H1 (cell line): ENCODE results near the gene INTS2. TPM values are rescaled to one million over a fixed set of nuclear protein-coding genes. Genes with fewer than 3 reads are reported as not detected.

Experiments used
- CTCF ChIA-PET: fragments of 300-600 bp; sonication (Branson Sonifier 250); formaldehyde crosslinking; loops from one replicate; lab custom pipeline; 2021; ENCODE audit not compliant: partially characterized antibody; lab: Charles Lee
- POLR2A ChIA-PET: fragments of 300-600 bp; sonication (Branson Sonifier 250); formaldehyde crosslinking; loops from one replicate; lab custom pipeline; 2021; ENCODE audit warnings: inconsistent platforms; ENCODE audit not compliant: partially characterized antibody; lab: Charles Lee
- DNase-seq, 2 experiments: peaks; one replicate each; pipeline versions ENCODE4 v3.0.0 to v3.0.0-alpha.2; 2010 to 2022; ENCODE audit warnings: low spot score in 2 of 2, low read depth in 1 of 2, mixed read lengths in 1 of 2
- FAIRE-seq: peaks from 2 replicates; lab custom pipeline; 2011; peaks lifted over from hg19 to GRCh38; lab: Jason Lieb, UNC
- H2AFZ ChIP-seq: 2 replicates; pipeline ENCODE4 v1.8.1; 2012; ENCODE audit warnings: low read length, inconsistent platforms
- H2AK5ac ChIP-seq: 2 replicates; pipeline ENCODE4 v1.6.1; 2013; ENCODE audit warnings: low read depth, low read length
- H2BK120ac ChIP-seq: replicated peaks from 2 replicates; pipeline ENCODE3; 2013; ENCODE audit warnings: low read depth, low read length, inconsistent platforms
- H2BK12ac ChIP-seq: 2 replicates; pipeline ENCODE4 v1.6.1; 2013; ENCODE audit warnings: low read depth, low read length
- H2BK15ac ChIP-seq: 2 replicates; pipeline ENCODE4 v1.6.1; 2013; ENCODE audit warnings: low read length
- H2BK20ac ChIP-seq: 2 replicates; pipeline ENCODE4 v1.6.1; 2013; ENCODE audit warnings: low read length
- H2BK5ac ChIP-seq: 2 replicates; pipeline ENCODE4 v1.6.1; 2013; ENCODE audit warnings: low read depth, low read length
- H3K14ac ChIP-seq: 2 replicates; pipeline ENCODE4 v1.6.1; 2013; ENCODE audit warnings: inconsistent platforms; ENCODE audit not compliant: insufficient read length
- H3K18ac ChIP-seq: 2 replicates; pipeline ENCODE4 v1.6.1; 2013; ENCODE audit warnings: low read length; ENCODE audit errors: extremely low read depth
- H3K23ac ChIP-seq: 2 replicates; pipeline ENCODE4 v1.6.1; 2013; ENCODE audit warnings: inconsistent platforms; ENCODE audit not compliant: insufficient read length
- H3K23me2 ChIP-seq: 2 replicates; pipeline ENCODE4 v1.6.1; 2013; ENCODE audit warnings: low read depth, low read length
- H3K27ac ChIP-seq: 2 replicates; pipeline ENCODE4 v1.6.1; 2011; ENCODE audit warnings: low read depth, low read length, inconsistent platforms
- H3K27me3 ChIP-seq, 4 experiments: replicated peaks in 1 of 4; 1 replicate in 1 of 4; 2 replicates in 3 of 4; pipeline versions ENCODE4 v1.6.1 to v1.8.1; 2011 to 2013; ENCODE audit warnings: low read length in 3 of 4, mild to moderate bottlenecking in 3 of 4, inconsistent platforms in 2 of 4, mixed read lengths in 2 of 4, moderate library complexity in 1 of 4; ENCODE audit not compliant: control insufficient read depth in 3 of 4, insufficient read depth in 3 of 4; ENCODE audit errors: extremely low read depth in 1 of 4
- H3K36me3 ChIP-seq, 4 experiments: 2 replicates each; pipeline versions ENCODE4 v1.6.1 to v1.8.1; 2011 to 2013; ENCODE audit warnings: mild to moderate bottlenecking in 4 of 4, low read length in 3 of 4, moderate library complexity in 2 of 4, control low read depth in 1 of 4, inconsistent platforms in 1 of 4; ENCODE audit not compliant: insufficient read depth in 4 of 4, control insufficient read depth in 2 of 4
- H3K4ac ChIP-seq: replicated peaks from 2 replicates; pipeline ENCODE3; 2013; ENCODE audit warnings: low read length, low read depth, mixed read lengths, inconsistent platforms; ENCODE audit not compliant: insufficient read length
- H3K4me1 ChIP-seq, 4 experiments: replicated peaks in 1 of 4; 1 replicate in 1 of 4; 2 replicates in 3 of 4; pipeline versions ENCODE4 v1.6.1 to v1.8.1; 2011 to 2013; ENCODE audit warnings: low read length in 3 of 4, inconsistent platforms in 2 of 4, mixed read lengths in 1 of 4; ENCODE audit not compliant: insufficient read depth in 4 of 4, control insufficient read depth in 3 of 4
- H3K4me2 ChIP-seq, 2 experiments: 2 replicates each; pipeline versions ENCODE4 v1.6.1 to v1.8.1; 2011 to 2013; ENCODE audit warnings: low read depth in 2 of 2, low read length in 2 of 2, control low read depth in 1 of 2, inconsistent platforms in 1 of 2, mild to moderate bottlenecking in 1 of 2; ENCODE audit not compliant: insufficient read depth in 1 of 2
- H3K4me3 ChIP-seq, 4 experiments: fragments of 200-600, 300-600 bp in 1 of 4; sonication (generic), shearing (Covaris generic), sonication (Bioruptor Twin) in 1 of 4; 2 replicates each; pipeline versions ENCODE4 v1.5.1 to v1.8.1; 2011 to 2016; ENCODE audit warnings: low read length in 4 of 4, low read depth in 3 of 4, control low read depth in 2 of 4, inconsistent platforms in 2 of 4, mild to moderate bottlenecking in 2 of 4, mixed read lengths in 1 of 4, moderate library complexity in 1 of 4; ENCODE audit not compliant: insufficient read depth in 2 of 4; ENCODE audit errors: extremely low read depth in 1 of 4
- H3K56ac ChIP-seq: replicated peaks from 2 replicates; pipeline ENCODE3; 2013; ENCODE audit warnings: low read depth, mild to moderate bottlenecking, mixed read lengths, low read length, inconsistent platforms; ENCODE audit not compliant: insufficient read length
- H3K79me1 ChIP-seq: 2 replicates; pipeline ENCODE4 v1.6.1; 2013; ENCODE audit warnings: low read depth, low read length, control low read depth
- H3K79me2 ChIP-seq, 2 experiments: 2 replicates each; pipeline versions ENCODE4 v1.6.1 to v1.8.1; 2012 to 2013; ENCODE audit warnings: low read length in 2 of 2, mild to moderate bottlenecking in 2 of 2, inconsistent platforms in 1 of 2; ENCODE audit not compliant: insufficient read depth in 2 of 2, control insufficient read depth in 1 of 2
- H3K9ac ChIP-seq, 4 experiments: replicated peaks in 1 of 4; 1 replicate in 1 of 4; 2 replicates in 3 of 4; pipeline versions ENCODE4 v1.6.1 to v1.8.1; 2011 to 2013; ENCODE audit warnings: low read depth in 3 of 4, low read length in 3 of 4, control low read depth in 2 of 4, mild to moderate bottlenecking in 2 of 4, moderate library complexity in 2 of 4, inconsistent platforms in 1 of 4; ENCODE audit errors: extremely low read depth in 1 of 4
- H3K9me3 ChIP-seq, 2 experiments: 2 replicates each; pipeline versions ENCODE4 v1.6.1 to v1.8.1; 2012 to 2013; ENCODE audit warnings: mild to moderate bottlenecking in 2 of 2, moderate library complexity in 2 of 2, control low read depth in 1 of 2, inconsistent platforms in 1 of 2, low read depth in 1 of 2, low read length in 1 of 2, mixed read lengths in 1 of 2; ENCODE audit not compliant: insufficient read depth in 2 of 2
- H4K20me1 ChIP-seq, 2 experiments: replicated peaks in 1 of 2; 2 replicates each; pipeline versions ENCODE3 to v1.8.1; 2011 to 2013; ENCODE audit warnings: inconsistent platforms in 2 of 2, low read length in 2 of 2, mild to moderate bottlenecking in 1 of 2; ENCODE audit not compliant: insufficient read depth in 2 of 2, control insufficient read depth in 1 of 2
- H4K5ac ChIP-seq: 2 replicates; pipeline ENCODE4 v1.6.1; 2013; ENCODE audit warnings: low read length, low read depth, mixed read lengths, inconsistent platforms; ENCODE audit not compliant: insufficient read length
- H4K8ac ChIP-seq: 2 replicates; pipeline ENCODE4 v1.8.0; 2013; ENCODE audit warnings: mild to moderate bottlenecking, moderate library complexity, low read length, inconsistent platforms; ENCODE audit not compliant: insufficient read depth; ENCODE audit errors: extremely low read depth
- H4K91ac ChIP-seq: replicated peaks from 2 replicates; pipeline ENCODE3; 2013; ENCODE audit warnings: low read length, mixed read lengths, inconsistent platforms; ENCODE audit not compliant: insufficient read length
- BCL11A ChIP-seq, 2 experiments: IDR thresholded peaks; one replicate each; pipeline ENCODE4 v1.6.1; 2011; ENCODE audit warnings: low read depth in 2 of 2, low read length in 2 of 2, mild to moderate bottlenecking in 2 of 2
- CBX5 ChIP-seq: fragments of 300-800, 300-1000 bp; sonication (generic); IDR thresholded peaks from 2 replicates; pipeline ENCODE4 v1.7.1; 2016; ENCODE audit warnings: antibody characterized with exemption, low read length, low read depth
- EGR1 ChIP-seq: IDR thresholded peaks from 2 replicates; pipeline ENCODE4 v1.6.1; 2011; ENCODE audit warnings: low read depth, low read length, borderline replicate concordance
- FOSL1 ChIP-seq: IDR thresholded peaks from 2 replicates; pipeline ENCODE4 v1.6.1; 2011; ENCODE audit warnings: mild to moderate bottlenecking, low read depth, low read length, moderate library complexity; ENCODE audit not compliant: insufficient read depth
- KDM4A ChIP-seq: IDR thresholded peaks from one replicate; pipeline ENCODE4 v1.7.1; 2012; ENCODE audit warnings: low read depth, mild to moderate bottlenecking, moderate library complexity, low read length, inconsistent platforms; ENCODE audit not compliant: severe bottlenecking
- MAFK ChIP-seq: IDR thresholded peaks from 2 replicates; pipeline ENCODE4 v1.6.1; 2012; ENCODE audit warnings: low read depth, mild to moderate bottlenecking, improper control_type of control experiment, low read length
- RFX5 ChIP-seq: IDR thresholded peaks from 2 replicates; pipeline ENCODE4 v1.6.1; 2011; ENCODE audit warnings: low read depth, low read length, improper control_type of control experiment, borderline replicate concordance
- SIX5 ChIP-seq: IDR thresholded peaks from 2 replicates; pipeline ENCODE4 v1.6.1; 2011; ENCODE audit warnings: mild to moderate bottlenecking, low read depth, low read length
- SP1 ChIP-seq: IDR thresholded peaks from 2 replicates; pipeline ENCODE4 v1.6.1; 2011; ENCODE audit warnings: low read depth, low read length
- SP2 ChIP-seq: IDR thresholded peaks from 2 replicates; pipeline ENCODE4 v1.6.1; 2012; ENCODE audit warnings: mild to moderate bottlenecking, low read length, inconsistent platforms
- TCF12 ChIP-seq: IDR thresholded peaks from 2 replicates; pipeline ENCODE4 v1.6.1; 2011; ENCODE audit warnings: low read depth, mild to moderate bottlenecking, low read length
- YY1 ChIP-seq: IDR thresholded peaks from 2 replicates; pipeline ENCODE4 v1.6.1; 2011; ENCODE audit warnings: low read depth, mild to moderate bottlenecking, low read length
- WGBS, 2 experiments: shearing (Covaris generic) in 1 of 2; methylation state at CpG; one replicate each; pipeline versions ENCODE4 v1.1.6 to v1.1.7; 2013 to 2015; ENCODE audit warnings: low lambda C conversion rate in 2 of 2, mixed read lengths in 2 of 2, inconsistent platforms in 1 of 2, low coverage in 1 of 2, missing lambda C conversion rate in 1 of 2; ENCODE audit not compliant: insufficient replicate concordance in 2 of 2, insufficient coverage in 1 of 2, insufficient read length in 1 of 2; ENCODE audit errors: extremely low coverage in 1 of 2, missing lambda C conversion rate in 1 of 2; 5-methylcytosine and 5-hydroxymethylcytosine counted together
- polyA plus RNA-seq, 7 experiments: library from polyadenylated mRNA; depleted of rRNA in 3 of 7; stranded (reverse) in 5 of 7; unstranded in 2 of 7; fragments of >200 nt in 5 of 7; fragments of 200-250 nt in 2 of 7; gene quantifications; 1 replicate in 5 of 7; 2 replicates in 1 of 7; 4 replicates in 1 of 7; pipeline versions ENCODE4 v1.2.1 to v1.2.3, GENCODE V29; 2011 to 2013; ENCODE audit warnings: missing spikeins in 2 of 7, mixed read lengths in 2 of 7
- total RNA-seq: library from RNA; stranded (reverse); fragmentation: NEBNext Ultra II Directional; extraction: Animal tissue kit (Norgen Biotek cat#: 25700); gene quantifications from 2 replicates; pipeline ENCODE4 v1.2.1, GENCODE V29; 2021
- TF ChIP-seq, protein P1 (sequence below): IDR thresholded peaks from 2 replicates; pipeline ENCODE4 v1.6.1; 2011; ENCODE audit warnings: low read length, improper control_type of control experiment

INTS2 gene
- total and polyA plus RNA-seq, 2 of the 8 experiments (the other 6 are each of a cell fraction or from before 2014, with no cell fraction given) = 9.4 to 21.8 TPM

DNA sequence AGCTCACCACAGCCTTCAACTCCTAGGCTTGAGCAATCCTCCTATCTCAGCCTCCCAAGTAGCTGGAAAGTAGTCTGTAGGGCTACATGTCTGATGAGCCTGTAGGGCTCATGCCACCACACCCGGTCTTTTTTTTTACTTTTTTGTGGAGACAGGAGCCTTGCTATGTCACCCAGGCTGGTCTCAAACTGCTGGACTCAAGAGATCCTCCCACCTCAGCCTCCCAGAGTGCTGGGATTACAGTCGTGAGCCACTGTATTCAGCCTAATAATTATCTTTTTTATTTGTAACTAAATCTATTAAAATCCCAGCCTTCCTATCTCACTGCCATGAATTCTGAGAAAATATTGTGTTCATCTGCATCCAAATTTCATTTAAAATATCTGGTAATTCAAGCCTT, 79.5 kb downstream of the INTS2 start:
- no peak overlapping the region for H3K4ac ChIP-seq
- 93% methylated on average over 2 of the region's 2 CpGs; no CpG with 5 or more reads in 1 of the 2 experiments for WGBS, 2 experiments
- ChIA-PET CTCF (no interaction called here), POLR2A (interaction anchor here (1.4 kb wide), 1 partner anchor 15 kb away, joined by 3 read pairs; the partner anchor contains the start of gene BRIP1)
- no peak overlapping the region for H2AFZ ChIP-seq
- no peak overlapping the region for H4K91ac ChIP-seq
- no peaks in the 10 kb centered on the region for H3K23me2 ChIP-seq
- H2BK20ac ChIP-seq = no peak overlapping the region
- no peak overlapping the region for H3K4me3 ChIP-seq
- H3K14ac ChIP-seq = no peak overlapping the region
- no peak overlapping the region for H4K8ac ChIP-seq
- H3K27ac ChIP-seq = no peak overlapping the region
- FAIRE-seq (no peak), DNase-seq (no peak)
- no peak overlapping the region for H3K9ac ChIP-seq
- no peak overlapping the region for H3K18ac ChIP-seq
- H2BK5ac ChIP-seq = no peak overlapping the region
- H3K79me1 ChIP-seq = no peaks in the 10 kb centered on the region
- no peak overlapping the region for H3K4me2 ChIP-seq
- H4K20me1 ChIP-seq = peaks cover 0 to 1% of the 10 kb centered on the region in 2 experiments
- no peak overlapping the region for H3K56ac ChIP-seq
- no peak overlapping the region for H2BK15ac ChIP-seq
- H2BK12ac ChIP-seq = no peak overlapping the region
- no peak overlapping the region for H2AK5ac ChIP-seq
- no peak overlapping the region for H3K23ac ChIP-seq
- H3K36me3 ChIP-seq = peaks cover 3 to 47% (median 15%) of the 10 kb centered on the region in 4 experiments; a peak in 7 of 8 replicates
- no peak overlapping the region for H4K5ac ChIP-seq
- no peaks in the 10 kb centered on the region for H3K4me1 ChIP-seq
- no peaks in the 10 kb centered on the region for H3K27me3 ChIP-seq
- H3K9me3 ChIP-seq = no peaks in the 10 kb centered on the region
- H3K79me2 ChIP-seq = no peaks in the 10 kb centered on the region
- no peak overlapping the region for H2BK120ac ChIP-seq
- TF ChIP-seq KDM4A (no peak), CBX5 (no peak), BCL11A (IDR thresholded peaks at IDR 0.05; ENCODE audit: low read depth in 2 of 2, low read length in 2 of 2) (no peak), SIX5 (no peak), RFX5 (no peak), EGR1 (no peak), MAFK (no peak), SP2 (no peak), FOSL1 (no peak), TCF12 (no peak), YY1 (no peak), SP1 (no peak)
- TF ChIP-seq, protein P1, sequence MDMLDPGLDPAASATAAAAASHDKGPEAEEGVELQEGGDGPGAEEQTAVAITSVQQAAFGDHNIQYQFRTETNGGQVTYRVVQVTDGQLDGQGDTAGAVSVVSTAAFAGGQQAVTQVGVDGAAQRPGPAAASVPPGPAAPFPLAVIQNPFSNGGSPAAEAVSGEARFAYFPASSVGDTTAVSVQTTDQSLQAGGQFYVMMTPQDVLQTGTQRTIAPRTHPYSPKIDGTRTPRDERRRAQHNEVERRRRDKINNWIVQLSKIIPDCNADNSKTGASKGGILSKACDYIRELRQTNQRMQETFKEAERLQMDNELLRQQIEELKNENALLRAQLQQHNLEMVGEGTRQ = no peak
